GM18502 (cell line): ENCODE results near the gene RPS6KB1.
"Not testable (repeated sequence)": the region's sequence is repeated elsewhere in the genome, so short reads cannot be mapped to it uniquely, and the experiment has no call there.

Experiments
- ATAC-seq: cut with Tn5 transposase; IDR thresholded peaks from one replicate; pipeline ENCODE4 v1.9.1; 2021; ENCODE audit warnings: mild to moderate bottlenecking; ENCODE audit not compliant: unreplicated experiment, poor library complexity

Gene RPS6KB1

DNA sequence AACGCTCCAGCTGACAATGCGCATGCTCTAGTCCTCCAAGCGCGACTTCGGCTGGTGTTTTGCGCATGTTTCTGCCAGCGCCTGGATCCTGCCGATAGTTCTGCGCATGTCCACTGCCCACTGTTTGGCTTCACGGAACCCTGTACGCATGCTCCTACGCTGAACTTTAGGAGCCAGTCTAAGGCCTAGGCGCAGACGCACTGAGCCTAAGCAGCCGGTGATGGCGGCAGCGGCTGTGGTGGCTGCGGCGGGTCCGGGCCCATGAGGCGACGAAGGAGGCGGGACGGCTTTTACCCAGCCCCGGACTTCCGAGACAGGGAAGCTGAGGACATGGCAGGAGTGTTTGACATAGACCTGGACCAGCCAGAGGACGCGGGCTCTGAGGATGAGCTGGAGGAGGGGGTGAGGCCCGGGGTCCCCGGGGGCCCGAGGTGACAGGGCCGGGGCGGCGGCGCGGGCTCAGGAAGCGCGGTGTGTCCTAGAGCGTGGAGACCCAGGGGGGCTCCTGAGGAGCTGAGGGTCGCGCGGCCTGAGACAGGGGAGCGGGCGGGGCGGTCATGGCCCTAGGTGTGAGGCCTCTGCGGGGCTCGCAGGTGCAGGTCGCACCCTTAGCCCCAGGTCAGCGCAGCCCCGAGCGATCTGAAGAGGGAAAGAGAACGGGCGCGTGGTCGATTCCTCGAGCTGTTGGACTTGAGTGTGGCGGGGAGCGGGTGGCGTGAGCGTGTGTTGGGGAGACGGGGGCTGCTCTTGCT is at the start of gene RPS6KB1, which contains the start of gene TUBD1:
RPS6KB1 (plus strand) TSS at position 198 of the 752 bp plus-strand sequence; CDS start at position 262, 64 bp downstream.
TUBD1 (minus strand) TSS at position 20 of the 752 bp plus-strand sequence. CDS start 1,941 bp downstream, outside the sequence.
- ATAC-seq: peak; percentile 87

DNA sequence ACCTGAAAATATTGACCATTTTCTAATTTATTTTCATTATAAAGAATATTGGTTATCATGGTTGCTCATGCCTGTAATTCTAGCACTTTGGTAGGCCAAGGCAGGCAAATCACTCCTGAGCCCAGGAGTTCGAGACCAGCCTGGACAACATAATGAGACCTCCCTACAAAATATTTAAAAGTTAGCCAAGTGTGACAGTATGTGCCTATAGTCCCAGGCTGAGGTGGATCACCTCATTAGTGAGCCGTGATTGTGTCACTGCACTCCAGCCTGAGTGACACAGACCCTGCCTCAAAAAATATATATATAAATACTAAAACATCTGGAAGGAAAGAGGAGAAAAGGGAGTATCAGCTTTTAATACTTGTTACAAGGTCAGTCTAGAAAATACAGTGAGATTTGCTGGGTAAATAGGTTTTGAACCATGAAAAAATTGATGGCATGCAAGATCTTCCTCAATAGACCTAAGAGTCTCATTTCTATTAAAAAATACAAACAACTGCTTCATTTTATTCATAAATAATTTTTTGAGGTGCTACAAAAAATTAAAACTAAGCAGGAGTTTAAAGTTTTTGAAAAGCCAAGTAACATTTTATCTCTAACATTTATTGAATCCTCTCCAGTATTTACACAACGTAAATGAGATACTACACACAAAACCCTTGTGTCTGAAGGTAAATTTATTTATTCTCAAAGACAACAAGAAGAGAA is 47.9 kb upstream of the RPS6KB1 start:
- ATAC-seq: no peak

DNA sequence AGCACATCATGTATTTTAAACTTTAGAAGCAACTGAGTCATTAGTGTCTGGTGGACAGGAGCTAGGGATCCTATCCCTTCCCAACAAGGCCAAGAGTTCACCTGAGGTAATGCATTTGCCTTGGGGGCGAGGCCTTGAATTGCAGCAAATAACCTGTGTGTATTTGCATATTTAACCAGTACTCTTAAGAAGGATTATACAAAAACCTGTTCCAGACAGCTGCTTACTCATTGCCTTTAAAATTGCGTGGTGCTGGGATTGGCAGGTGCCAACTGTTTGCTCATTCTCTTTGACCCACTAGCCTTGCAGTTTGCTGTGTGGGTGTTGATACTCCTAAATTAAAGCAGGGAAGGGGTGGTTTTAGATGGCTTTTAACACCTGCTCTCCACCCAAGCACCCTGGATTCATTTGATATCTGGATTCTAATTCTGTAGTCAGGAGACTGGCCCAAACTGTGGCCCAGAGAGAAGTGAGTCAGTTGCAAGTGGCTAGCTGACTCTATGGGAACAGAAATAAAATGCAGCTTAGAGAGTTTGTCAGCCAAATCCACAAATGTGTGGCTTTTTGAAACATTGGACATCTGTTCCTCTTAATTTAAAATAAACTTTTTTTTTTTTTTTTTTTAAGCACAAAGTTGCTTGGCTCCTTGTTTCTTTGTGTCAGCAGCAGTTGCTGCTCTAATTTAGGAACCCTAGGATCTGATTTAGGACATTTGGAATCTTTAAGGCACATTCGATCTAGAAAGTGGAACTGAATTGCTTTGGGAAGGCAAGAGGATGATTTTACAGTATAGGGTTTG is 47.1 kb upstream of the RPS6KB1 start:
- ATAC-seq: no peak

DNA sequence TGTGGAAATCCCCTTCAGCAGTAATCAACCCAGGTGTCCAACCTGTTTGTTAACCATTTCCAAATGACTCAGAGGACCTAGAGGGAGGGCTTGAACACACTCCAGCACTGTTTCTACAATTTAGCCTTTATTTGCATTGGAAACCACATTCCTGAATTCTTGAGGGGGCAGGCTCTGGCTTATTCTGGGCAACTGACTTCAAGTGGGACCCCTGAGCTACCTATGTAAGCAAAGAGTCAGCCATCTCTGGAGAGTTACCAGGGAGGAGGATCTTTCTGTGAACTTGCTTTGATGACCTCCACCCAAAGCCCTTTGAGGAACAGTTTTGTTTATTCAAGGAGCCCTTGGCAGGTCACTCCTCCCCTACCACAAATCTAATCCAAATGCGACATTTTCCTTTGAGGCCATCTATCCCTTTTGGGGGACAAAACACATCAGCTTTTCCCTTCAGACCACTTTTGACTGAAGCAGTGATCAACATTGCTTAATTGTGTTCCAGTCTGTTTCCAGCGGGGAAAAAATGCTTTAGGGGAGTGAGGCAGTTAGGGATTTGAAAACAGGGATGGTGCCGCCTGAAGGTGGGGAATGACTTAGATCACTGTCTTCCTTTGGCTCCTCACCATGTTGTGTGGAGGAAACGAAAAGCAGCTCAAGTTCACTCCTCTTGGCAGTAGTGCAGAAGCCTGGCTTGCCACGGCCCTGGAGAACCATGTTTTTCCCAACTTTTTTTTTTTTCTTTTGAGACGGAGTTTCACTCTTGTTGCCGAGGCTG is 46.3 kb upstream of the RPS6KB1 start:
- ATAC-seq: peak; percentile 58

DNA sequence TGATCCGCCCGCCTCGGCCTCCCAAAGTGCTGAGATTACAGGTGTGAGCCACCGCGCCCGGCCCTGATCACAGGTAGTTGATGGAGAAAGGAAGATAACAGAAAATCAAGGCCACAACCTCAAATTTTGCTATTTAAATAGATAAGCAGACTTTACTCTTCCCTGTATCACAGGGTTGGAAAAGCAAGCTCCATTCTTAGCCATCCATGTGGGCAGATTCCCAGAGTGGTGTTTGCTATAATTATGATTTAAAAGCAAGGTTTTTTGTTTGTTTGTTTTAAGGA is 44.6 kb upstream of the RPS6KB1 start:
- ATAC-seq: no peak

DNA sequence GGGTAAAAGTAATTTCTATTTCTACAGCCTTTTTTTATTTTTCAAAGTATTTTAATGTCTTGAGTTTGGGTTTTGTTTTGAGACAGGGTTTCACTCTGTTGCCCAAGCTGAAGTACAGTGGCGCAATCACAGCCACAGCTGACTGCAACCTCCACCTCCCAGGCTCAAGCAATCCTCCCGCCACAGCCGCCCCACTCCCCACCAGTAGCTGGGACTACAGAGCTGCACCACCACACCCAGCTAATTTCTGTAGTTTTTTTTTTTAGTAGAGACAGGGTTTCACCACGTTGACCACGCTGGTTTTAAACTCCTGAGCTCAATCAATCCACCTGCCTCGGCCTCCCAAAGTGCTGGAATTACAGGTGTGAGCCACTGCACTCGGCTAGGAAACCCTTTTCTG is 44.1 kb upstream of the RPS6KB1 start:
- no peak for ATAC-seq

DNA sequence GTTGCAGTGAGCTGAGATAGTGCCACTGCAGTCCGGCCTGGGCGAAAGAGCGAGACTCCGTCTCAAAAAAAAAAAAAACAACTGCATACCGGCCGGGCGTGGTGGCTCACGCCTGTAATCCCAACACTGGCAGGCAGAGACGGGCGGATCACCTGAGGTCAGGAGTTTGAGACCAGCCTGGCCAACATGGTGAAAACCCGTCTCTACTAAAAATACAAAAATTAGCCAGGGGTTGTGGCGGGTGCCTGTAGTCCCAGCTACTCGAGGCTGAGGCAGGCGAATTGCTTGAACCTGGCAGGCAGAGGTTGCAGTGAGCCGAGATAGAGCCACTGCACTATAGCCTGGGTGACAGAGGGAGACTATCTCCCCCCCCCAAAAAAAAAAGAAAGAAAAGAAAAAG is 42.6 kb upstream of the RPS6KB1 start:
- not testable (repeated sequence) for ATAC-seq

DNA sequence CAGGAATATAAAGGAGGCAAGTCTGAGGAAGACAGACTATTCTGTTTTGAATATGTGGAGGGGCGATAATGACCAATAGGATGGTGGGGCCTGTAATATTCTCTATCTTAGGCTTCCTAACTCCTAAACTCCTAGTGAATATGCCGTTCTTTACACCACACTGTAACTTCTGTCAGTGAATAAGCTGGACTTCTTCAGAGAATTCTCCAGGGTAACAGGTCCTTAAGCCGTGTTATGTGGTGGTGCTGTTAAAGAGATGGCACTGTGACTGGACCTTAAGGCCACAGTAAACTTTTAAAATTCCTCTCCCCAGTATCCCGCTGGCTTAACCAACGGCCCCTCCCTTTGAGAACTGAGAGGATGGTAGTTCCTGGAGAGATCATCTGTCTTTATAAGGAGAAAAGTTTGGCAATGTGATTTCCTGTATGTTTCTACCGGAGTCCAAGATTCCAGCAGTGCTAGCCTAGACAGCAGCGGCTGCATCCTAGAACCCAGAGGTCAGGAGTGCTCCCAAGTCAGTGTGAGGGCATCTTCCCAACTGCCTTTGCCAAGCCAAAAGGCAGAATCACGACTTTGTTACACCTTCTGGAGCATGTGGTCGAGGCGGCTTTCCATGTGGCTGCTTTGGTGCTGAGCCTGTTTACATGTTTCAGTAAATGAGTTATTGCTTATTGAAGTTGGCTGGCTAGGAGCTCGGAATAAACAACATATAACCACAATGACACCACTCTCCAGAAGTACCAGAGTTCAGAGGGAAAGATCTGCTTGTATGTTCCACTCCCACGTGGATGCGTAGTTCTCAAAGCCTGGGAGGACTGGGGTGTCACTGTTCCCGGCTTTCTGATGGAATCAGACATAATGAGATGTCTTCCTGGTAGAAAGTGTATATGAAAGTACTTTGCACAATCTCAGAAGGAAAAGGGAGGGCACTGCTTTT is 41.2 kb upstream of the RPS6KB1 start:
- ATAC-seq: no peak

DNA sequence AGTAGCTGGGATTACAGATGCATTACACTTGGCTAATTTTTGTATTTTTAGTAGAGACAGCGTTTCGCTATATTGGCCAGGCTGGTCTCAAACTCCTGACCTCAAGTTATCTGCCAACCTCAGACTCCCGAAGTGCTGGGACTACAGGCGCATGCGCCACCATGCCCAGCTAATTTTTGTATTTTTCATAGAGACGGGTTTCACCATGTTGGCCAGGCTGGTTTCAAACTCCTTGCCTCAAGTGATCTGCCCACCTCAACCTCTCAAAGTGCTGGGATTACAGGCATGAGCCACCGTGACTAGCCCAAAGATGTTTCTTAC is 40.1 kb upstream of the RPS6KB1 start:
- ATAC-seq: not testable (repeated sequence)

DNA sequence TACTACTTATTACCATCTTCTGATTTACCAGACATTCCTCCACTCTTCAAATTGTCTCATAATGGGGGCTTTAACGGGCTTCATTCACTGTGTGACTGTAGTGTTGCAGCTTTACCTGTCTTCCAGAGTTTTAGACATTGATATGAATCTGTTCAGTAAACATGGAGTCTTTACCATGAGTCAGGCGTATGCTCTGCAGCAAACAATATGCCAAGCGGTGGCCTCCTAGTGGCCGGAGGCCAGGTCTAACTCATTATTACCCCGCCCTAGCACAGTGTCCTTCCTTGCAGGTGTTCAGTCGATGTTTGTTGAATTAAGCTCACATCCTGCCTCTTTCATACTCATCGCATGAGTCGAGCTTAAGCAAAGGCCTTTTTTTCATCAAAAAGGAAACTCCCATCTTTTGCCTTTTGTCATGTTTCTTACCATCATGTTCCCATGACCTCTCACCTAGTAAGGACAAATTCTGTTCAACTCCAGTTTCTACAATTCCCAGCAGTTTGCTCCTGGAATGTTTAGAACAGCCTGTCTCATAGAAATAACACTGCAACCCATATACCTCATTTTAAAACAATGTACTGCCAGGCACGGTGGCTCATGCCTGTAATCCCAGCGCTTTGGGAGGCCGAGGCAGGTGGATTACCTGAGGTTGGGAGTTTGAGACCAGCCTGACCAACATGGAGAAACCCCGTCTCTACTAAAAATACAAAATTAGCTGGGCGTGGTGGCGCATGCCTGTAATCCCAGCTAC is 39.6 kb upstream of the RPS6KB1 start:
- ATAC-seq: no peak

DNA sequence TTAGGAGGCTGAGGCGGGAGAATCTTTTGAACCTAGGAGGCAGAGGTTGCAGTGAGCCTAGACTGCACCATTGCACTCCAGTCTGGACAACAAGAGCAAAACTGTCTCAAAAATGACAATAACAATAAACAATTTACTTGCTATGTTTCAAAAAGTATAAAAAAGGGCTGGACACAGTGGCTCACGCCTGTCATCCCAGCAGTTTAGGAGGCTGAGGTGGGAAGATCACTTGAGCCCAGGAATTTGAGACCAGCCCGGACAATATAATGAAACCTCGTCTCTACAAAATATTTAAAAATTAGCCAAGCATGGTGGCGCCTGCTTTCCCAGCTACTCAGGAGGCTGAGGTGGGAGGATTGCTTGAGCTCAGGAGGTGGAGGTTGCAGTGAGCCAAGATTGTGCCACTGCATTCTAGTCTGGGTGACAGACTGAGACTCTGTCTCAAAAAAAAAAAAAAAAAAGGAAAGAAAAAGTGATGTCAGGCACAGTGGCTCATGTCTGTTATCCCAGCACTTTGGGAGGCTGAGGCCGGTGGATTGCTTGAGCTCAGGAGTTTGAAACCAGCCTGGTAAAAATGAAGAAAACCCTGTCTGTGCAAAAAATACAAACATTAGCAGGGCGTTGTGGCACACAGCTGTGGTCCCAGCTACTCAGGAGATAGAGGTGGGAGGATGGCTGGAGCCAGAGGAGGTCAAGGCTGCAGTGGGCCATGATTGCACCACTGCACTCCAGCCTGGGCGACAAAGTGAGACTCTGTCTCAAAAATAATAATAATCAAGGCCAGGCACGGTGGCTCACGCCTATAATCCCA is 38.8 kb upstream of the RPS6KB1 start:
- ATAC-seq: not testable (repeated sequence)

DNA sequence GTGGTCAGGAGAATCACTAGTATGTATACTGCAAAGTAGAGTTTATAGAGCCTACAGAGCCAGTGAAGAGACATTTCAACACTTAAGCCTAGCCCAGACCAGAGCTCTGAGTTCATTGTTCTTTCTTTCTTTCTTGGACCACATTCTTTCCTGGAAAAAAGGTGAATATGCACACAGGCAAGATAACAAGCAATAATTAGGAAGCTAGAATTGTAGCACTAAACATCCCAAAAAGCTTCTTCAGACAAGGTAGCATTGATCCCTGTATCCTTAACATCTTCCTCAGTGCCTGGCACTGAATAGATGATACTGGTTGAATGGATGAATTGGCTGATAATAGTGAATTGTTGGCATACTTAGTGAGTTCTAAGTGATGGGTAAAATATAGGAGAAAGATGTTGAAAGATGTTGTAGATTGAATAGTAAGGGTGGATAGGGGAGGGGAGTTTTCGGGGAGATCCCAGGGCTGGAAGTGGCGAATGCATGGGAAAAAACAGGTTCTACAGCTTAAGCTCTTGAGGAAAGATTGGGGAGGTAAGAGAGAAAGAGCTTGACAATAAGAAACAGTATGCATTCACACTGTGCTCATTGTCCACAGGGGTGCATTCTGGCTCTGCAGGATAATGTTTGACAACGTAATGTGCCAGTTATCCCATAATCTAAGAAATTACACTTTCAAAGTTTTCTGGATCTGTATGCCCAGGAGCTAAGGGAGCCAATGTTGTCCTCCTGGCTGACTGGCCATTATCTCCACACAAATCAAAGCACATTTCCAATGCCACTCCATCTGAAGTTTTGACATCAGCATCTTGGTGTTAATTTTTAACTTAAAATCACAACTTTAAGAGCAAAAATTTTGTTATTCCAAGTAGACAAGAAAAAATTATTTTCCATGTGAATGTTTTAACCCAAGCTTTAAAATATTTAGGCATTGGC is 35.8 kb upstream of the RPS6KB1 start:
- ATAC-seq: no peak

DNA sequence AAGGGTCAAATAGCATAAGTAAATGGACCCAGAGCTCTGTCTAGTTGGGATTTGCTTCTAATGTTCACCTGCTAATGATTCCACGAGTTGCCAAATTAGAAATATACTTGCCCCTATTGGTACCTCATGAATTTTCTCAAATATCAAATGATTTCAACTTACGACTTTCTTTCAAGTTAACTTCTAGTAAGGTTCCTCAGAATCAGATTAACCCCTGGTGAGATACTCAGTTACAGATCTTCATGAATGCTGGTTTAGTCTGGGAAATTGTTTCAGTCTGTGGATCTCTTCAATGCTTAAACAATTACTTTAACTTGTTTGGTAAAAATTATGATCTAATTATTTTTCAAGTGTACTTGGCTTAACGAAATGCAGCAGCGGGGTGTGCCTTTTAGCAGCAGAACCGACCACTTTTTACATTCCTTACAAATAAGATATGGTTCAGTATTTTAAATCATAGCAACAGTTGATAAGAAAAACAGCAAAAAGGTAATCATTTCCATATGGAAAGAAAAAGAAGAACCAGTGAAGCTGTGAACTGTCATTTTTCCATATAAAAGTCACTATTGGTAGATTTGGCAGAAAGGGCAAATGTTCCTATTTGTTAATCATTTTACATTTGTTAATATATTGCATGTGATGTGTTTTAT is 34.6 kb upstream of the RPS6KB1 start:
- no peak for ATAC-seq

DNA sequence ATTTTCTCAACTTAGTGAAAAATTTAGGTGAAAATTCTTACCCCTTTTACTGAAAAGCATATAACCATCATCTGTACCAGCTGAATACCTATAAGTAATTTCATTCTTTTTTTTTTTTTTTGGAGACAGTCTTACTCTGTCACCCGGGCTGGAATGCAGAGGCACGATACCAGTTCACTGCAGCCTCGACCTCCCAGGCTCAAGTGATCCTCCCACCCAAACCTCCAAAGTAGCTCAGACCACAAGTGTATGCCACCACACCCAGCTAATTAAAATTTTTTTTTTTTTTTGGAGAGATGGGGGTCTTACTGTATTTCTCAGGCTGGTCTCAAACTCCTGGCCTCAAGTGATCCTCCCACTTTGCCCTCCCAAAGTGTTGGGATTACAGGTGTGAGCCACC is 34.0 kb upstream of the RPS6KB1 start:
- ATAC-seq: no peak

DNA sequence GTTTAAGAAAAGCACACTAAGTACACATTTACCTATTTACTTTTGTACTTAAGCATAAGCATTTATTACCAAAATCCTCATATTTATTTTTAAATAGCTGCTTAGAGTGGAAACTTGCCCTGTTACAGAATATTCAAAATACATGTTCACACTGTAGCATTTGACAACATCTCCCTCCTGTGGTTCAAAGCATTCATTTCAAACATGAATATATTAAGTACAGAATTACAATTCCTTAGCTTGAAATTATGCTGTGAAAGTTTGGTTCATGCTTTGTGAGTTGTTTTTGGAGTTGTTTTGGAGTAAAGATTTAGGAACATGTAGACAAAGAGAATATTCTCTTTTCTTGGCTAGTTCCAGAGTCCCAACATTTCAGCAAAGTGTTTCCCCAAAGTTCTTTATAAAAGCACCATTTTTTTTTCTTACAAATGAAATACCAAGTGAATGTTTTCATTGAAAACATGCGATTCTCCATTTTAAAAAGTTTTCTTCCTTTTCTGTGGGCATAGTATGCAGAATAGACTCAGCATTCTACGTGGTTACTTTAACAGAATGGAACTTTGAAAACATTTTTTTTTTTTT is 33.4 kb upstream of the RPS6KB1 start:
- ATAC-seq: no peak

DNA sequence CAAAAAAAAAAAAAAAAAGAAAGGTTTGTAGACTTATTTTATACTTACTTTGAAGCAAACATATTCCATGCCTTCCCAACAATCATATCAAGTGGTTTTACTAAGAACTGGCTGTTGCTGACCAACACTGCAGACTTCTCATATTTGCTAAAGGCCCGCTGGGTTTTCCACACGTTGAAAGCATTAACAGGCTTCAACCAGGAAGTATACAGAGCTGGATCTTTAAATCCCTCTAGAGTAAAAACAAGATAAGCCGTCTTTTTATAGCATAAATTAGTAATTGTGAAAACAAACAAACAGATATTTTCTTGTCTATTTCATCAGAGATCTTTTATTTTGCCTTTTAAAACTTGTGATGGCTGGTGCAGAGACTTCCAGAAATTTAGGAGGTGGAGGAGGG is 29.3 kb upstream of the RPS6KB1 start:
- ATAC-seq: no peak
